Measurements from ENCODE around the gene CDC42EP4. TPM values are rescaled to one million over a fixed set of nuclear protein-coding genes. Genes with fewer than 3 reads are reported as not detected.

The CDC42EP4 gene
- total and polyA plus RNA-seq, 8 donors = 23.2 to 93.3 (median 44.8) TPM

DNA sequence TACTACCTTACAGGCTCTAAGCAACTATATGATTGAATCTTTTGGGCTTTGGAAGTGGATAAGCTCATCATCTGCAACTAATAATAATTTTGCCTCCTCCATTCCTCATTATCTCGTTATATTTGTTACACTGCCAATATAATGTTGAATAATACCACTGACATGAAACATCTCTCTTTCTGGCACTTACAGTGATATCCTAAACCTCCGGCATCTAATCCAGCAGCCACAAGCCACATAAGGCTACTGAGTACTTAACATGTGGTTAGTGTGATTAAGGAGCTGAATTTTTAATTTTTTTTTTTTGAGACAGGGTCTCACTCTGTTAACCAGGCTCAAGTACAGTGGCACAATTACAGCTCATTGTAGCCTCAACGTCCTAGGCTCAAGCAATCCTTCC, 9.6 kb downstream of the CDC42EP4 start:
- Histone ChIP-seq H3K27ac (peak overlapping the region in 4 of 5 donors; percentile 7 to 63 (median 26)), H3K9me3 (no peaks in the 10 kb centered on the region)
- intact Hi-C loops (cut with DNase I; ENCODE audit: low total_unique reads) = no loop called here

DNA sequence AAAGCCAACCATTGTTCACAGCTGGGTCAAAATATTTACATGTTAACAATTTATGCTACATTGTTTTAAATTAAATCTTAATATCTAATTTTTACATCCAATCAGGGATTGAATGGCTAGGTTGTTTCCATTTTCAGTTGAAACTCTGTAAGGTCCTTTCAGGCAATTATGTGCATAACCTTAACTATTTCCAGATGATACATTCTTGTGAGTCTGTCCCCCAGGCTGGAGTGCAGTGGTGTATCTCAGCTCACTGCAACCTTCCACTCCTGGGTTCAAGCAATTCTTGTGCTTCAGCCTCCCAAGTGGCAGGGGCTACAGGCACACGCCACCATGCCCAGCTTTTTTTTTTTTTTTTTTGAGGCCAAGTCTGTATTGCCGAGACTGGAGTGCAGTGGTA, 10.4 kb downstream of the CDC42EP4 start:
- TF ChIP-seq POLR2AphosphoS5 (IDR thresholded peaks at IDR 0.05) (no peak), POLR2A (IDR thresholded peaks at IDR 0.05) (no peak), EP300 (IDR thresholded peaks at IDR 0.05) (no peak)
- TF ChIP-seq, protein P1, sequence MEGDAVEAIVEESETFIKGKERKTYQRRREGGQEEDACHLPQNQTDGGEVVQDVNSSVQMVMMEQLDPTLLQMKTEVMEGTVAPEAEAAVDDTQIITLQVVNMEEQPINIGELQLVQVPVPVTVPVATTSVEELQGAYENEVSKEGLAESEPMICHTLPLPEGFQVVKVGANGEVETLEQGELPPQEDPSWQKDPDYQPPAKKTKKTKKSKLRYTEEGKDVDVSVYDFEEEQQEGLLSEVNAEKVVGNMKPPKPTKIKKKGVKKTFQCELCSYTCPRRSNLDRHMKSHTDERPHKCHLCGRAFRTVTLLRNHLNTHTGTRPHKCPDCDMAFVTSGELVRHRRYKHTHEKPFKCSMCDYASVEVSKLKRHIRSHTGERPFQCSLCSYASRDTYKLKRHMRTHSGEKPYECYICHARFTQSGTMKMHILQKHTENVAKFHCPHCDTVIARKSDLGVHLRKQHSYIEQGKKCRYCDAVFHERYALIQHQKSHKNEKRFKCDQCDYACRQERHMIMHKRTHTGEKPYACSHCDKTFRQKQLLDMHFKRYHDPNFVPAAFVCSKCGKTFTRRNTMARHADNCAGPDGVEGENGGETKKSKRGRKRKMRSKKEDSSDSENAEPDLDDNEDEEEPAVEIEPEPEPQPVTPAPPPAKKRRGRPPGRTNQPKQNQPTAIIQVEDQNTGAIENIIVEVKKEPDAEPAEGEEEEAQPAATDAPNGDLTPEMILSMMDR (IDR thresholded peaks at IDR 0.05) = no peak
- Histone ChIP-seq H3K4me3 (no peak overlapping the region), H3K36me3 (no peaks in the 10 kb centered on the region), H3K27me3 (no peaks in the 10 kb centered on the region), H3K4me1 (peaks cover 60 to 95% (median 81%) of the 10 kb centered on the region in 4 donors), H3K9me3 (no peaks in the 10 kb centered on the region), H3K27ac (peak overlapping the region in 3 of 5 donors; percentile 7 to 63 (median 25))
- WGBS, 5 donors = 72 to 93% (median 91%) methylated on average over 2 of the region's 2 CpGs
- intact Hi-C loops (cut with DNase I; ENCODE audit: low total_unique reads) = no loop called here
- DNase-seq = no peak

More for the DNA sequence above, 9.6 kb downstream of the CDC42EP4 start:
- no peak for DNase-seq
- WGBS, 5 donors = 39 to 59% (median 52%) methylated on average over 3 of the region's 3 CpGs
- Histone ChIP-seq H3K36me3 (no peaks in the 10 kb centered on the region), H3K4me1 (peaks cover 68 to 97% (median 85%) of the 10 kb centered on the region in 4 donors), H3K4me3 (no peak overlapping the region), H3K27me3 (no peaks in the 10 kb centered on the region)
- TF ChIP-seq POLR2AphosphoS5 (IDR thresholded peaks at IDR 0.05) (no peak), EP300 (IDR thresholded peaks at IDR 0.05) (no peak), POLR2A (IDR thresholded peaks at IDR 0.05) (no peak)
- TF ChIP-seq, protein P1 (IDR thresholded peaks at IDR 0.05) = no peak

DNA sequence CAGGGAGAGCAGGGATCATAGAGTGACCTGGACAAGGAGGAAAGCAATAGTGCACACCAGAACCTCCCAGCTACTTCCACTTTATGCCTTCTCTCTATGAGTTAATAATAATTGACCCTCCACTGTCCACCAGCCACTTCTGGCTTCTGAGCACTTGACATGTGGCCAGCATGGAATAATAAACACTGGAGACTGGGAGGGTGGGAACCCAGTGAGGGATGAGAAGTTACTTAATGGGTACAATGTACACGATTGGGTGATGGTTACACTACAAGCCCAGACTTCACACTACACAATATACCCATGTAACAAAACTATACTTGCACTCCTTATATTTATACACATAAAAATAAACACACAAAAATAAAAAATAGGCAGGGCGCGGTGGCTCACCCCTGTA, 11.4 kb downstream of the CDC42EP4 start:
- no peak for DNase-seq
- H3K36me3 ChIP-seq = no peaks in the 10 kb centered on the region
- intact Hi-C loops (cut with DNase I; ENCODE audit: low total_unique reads) = no loop called here
- H3K9me3 ChIP-seq = no peaks in the 10 kb centered on the region
- H3K4me1 ChIP-seq = peaks cover 53 to 92% (median 80%) of the 10 kb centered on the region in 4 donors
- peak overlapping the region in 3 of 5 donors; percentile 36 to 77 (median 63) for H3K27ac ChIP-seq
- H3K4me3 ChIP-seq = no peak overlapping the region
- no peak for TF ChIP-seq EP300 (IDR thresholded peaks at IDR 0.05)
- TF ChIP-seq, protein P1 (IDR thresholded peaks at IDR 0.05) = no peak
- no peak for TF ChIP-seq POLR2AphosphoS5 (IDR thresholded peaks at IDR 0.05)
- TF ChIP-seq POLR2A (IDR thresholded peaks at IDR 0.05) = no peak
- 57 to 78% (median 70%) methylated on average over 3 of the region's 3 CpGs for WGBS, 5 donors
- no peaks in the 10 kb centered on the region for H3K27me3 ChIP-seq

DNA sequence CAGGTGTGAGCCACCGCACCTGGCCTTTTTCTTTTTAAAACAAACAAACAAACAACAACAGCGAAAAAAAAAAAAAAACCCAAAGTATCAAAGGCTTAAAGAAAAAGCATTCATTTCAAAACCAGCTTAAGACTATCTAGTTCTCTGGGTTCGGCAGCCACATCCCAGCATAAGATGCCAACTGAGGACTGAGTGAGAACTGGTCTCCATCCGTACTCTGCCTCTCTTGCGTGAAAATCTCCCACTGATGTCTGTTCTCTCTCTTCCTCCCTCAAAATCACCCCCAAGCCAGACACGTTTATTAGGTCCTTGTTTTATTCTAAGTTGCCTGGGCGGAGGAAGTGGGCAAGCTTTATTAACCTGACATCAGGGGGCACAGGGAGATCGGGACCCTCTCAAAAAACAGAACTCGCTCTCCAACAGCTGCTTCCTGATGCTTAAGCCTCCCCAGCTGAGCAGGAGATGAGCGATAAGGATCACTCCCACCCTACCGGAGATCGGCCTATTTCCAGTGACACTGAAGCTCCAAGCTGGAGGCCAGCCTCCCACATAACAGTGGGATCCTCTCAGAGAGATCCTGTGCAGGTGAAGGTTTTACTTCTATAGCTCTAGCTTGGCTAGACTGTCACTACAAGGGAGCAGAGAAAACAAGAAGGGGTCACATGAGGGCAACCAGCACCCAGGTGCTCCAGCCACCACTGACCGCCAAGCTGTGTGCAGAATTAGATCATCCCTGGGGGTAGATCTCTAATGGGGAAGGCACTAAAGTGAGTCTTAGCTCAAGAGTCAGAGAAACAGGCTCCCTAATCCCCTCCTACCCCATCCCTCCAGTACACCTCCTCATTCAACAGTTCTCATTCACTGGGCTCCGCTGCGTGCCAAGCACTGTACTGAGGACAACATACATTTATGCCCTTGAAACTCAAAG, 13.6 kb downstream of the CDC42EP4 start:
- TF ChIP-seq, protein P1 (IDR thresholded peaks at IDR 0.05) = no peak
- TF ChIP-seq EP300 (IDR thresholded peaks at IDR 0.05) = no peak
- no peak for TF ChIP-seq POLR2A (IDR thresholded peaks at IDR 0.05)
- TF ChIP-seq POLR2AphosphoS5 (IDR thresholded peaks at IDR 0.05) = no peak
- peaks cover 59 to 92% (median 83%) of the 10 kb centered on the region in 4 donors for H3K4me1 ChIP-seq
- H3K4me3 ChIP-seq = no peak overlapping the region
- H3K27ac ChIP-seq = peak overlapping the region; percentile 34 to 77 (median 68)
- H3K27me3 ChIP-seq = no peaks in the 10 kb centered on the region
- H3K9me3 ChIP-seq = no peaks in the 10 kb centered on the region
- DNase-seq = no peak
- no peaks in the 10 kb centered on the region for H3K36me3 ChIP-seq
- intact Hi-C loops (cut with DNase I; ENCODE audit: low total_unique reads) = no loop called here
- 50 to 62% (median 52%) methylated on average over 15 of the region's 15 CpGs for whole genome bisulfite sequencing, 5 donors

Measured in stomach (tissue), 9 donors.